HepG2 (cell line): ENCODE measurements around the gene CDYL. TPM values are rescaled to one million over a fixed set of nuclear protein-coding genes. Genes with fewer than 3 reads are reported as not detected.

ENCODE experiments used
- ATF6 ChIP-seq: sonication (generic); formaldehyde crosslinking; conservative IDR thresholded peaks from 2 replicates; pipeline ENCODE4 v1.4.0; 2020; ENCODE audit warnings: missing genetic modification reagents
- CBFB ChIP-seq: sonication (generic); formaldehyde crosslinking; IDR thresholded peaks from 2 replicates; pipeline ENCODE4 v1.4.0; 2020; ENCODE audit warnings: missing genetic modification reagents
- HDAC6 ChIP-seq: fragments of 200-600 bp; sonication (generic); IDR thresholded peaks from 2 replicates; pipeline ENCODE4 v1.7.0; 2017; ENCODE audit warnings: mild to moderate bottlenecking, antibody characterized with exemption, low read length, low read depth
- HOXA3 ChIP-seq: sonication (generic); formaldehyde crosslinking; IDR thresholded peaks from 2 replicates; pipeline ENCODE4 v1.5.0; 2020; ENCODE audit warnings: missing genetic modification reagents
- KAT8 ChIP-seq: IDR thresholded peaks from 2 replicates; pipeline ENCODE4 v1.6.1; 2016; ENCODE audit warnings: missing genetic modification reagents, missing compliant biosample characterization
- KDM1A ChIP-seq: IDR thresholded peaks from 2 replicates; pipeline ENCODE4 v1.6.1; 2016; ENCODE audit warnings: missing compliant biosample characterization
- KLF11 ChIP-seq: IDR thresholded peaks from 2 replicates; pipeline ENCODE4 v1.6.1; 2016; ENCODE audit warnings: missing compliant biosample characterization
- MBD4 ChIP-seq: IDR thresholded peaks from 2 replicates; pipeline ENCODE4 v1.6.1; 2012; ENCODE audit warnings: low read length, inconsistent platforms, borderline replicate concordance
- NR2F6 ChIP-seq, 2 experiments: IDR thresholded peaks; 2 replicates each; pipeline ENCODE4 v1.6.1; 2016; ENCODE audit warnings: antibody characterized with exemption in 1 of 2, mild to moderate bottlenecking in 1 of 2
- SALL1 ChIP-seq: sonication (generic); formaldehyde crosslinking; IDR thresholded peaks from 2 replicates; pipeline ENCODE4 v1.8.0; 2022; ENCODE audit warnings: mild to moderate bottlenecking, missing genetic modification reagents
- SIN3A ChIP-seq: IDR thresholded peaks from 2 replicates; pipeline ENCODE4 v1.6.1; 2011; ENCODE audit warnings: low read depth, mild to moderate bottlenecking, control low read depth, low read length, borderline replicate concordance
- STAG1 ChIP-seq: sonication (generic); formaldehyde crosslinking; IDR thresholded peaks from 2 replicates; pipeline ENCODE4 v1.4.0; 2020; ENCODE audit warnings: missing genetic modification reagents
- WIZ ChIP-seq: sonication (generic); formaldehyde crosslinking; IDR thresholded peaks from 2 replicates; pipeline ENCODE4 v1.5.1; 2020; ENCODE audit warnings: mild to moderate bottlenecking, missing genetic modification reagents
- YEATS2 ChIP-seq: sonication (generic); formaldehyde crosslinking; IDR thresholded peaks from 2 replicates; pipeline ENCODE4 v1.4.0; 2020; ENCODE audit warnings: missing genetic modification reagents, borderline replicate concordance
- ZNF160 ChIP-seq: sonication (generic); formaldehyde crosslinking; IDR thresholded peaks from 2 replicates; pipeline ENCODE4 v1.8.0; 2022; ENCODE audit warnings: mild to moderate bottlenecking, inconsistent platforms, missing genetic modification reagents
- ZNF20 ChIP-seq: sonication (generic); formaldehyde crosslinking; IDR thresholded peaks from 2 replicates; pipeline ENCODE4 v1.4.0; 2020; ENCODE audit warnings: mild to moderate bottlenecking, moderate library complexity, missing genetic modification reagents
- ZNF263 ChIP-seq: sonication (generic); formaldehyde crosslinking; IDR thresholded peaks from 2 replicates; pipeline ENCODE4 v1.4.0; 2020; ENCODE audit warnings: missing genetic modification reagents
- ZNF275 ChIP-seq: sonication (generic); formaldehyde crosslinking; IDR thresholded peaks from 2 replicates; pipeline ENCODE4 v1.8.0; 2022; ENCODE audit warnings: missing genetic modification reagents, mild to moderate bottlenecking, inconsistent platforms, borderline replicate concordance
- ZNF432 ChIP-seq: sonication (generic); formaldehyde crosslinking; IDR thresholded peaks from 2 replicates; pipeline ENCODE4 v1.5.0; 2020; ENCODE audit warnings: missing genetic modification reagents, mild to moderate bottlenecking, borderline replicate concordance
- ZNF644 ChIP-seq: IDR thresholded peaks from 2 replicates; pipeline ENCODE4 v1.6.1; 2016; ENCODE audit warnings: low read depth
- ZSCAN29 ChIP-seq: sonication (generic); formaldehyde crosslinking; conservative IDR thresholded peaks from 2 replicates; pipeline ENCODE4 v1.4.0; 2020; ENCODE audit warnings: mild to moderate bottlenecking, missing genetic modification reagents
- polyA plus RNA-seq, 8 experiments: library from polyadenylated mRNA; depleted of rRNA in 3 of 8; stranded (reverse) in 7 of 8; unstranded in 1 of 8; fragments of >200 nt; fragmentation: Illumina TruSeq in 4 of 8; extraction: Trizol in 4 of 8; gene quantifications; 2 replicates each; pipeline versions ENCODE4 v1.2.1 to v1.2.3, GENCODE V29; 2011 to 2016; ENCODE audit warnings: low read depth in 4 of 8, missing spikeins in 1 of 8, mixed read lengths in 1 of 8; ENCODE audit not compliant: insufficient read depth in 1 of 8
- total RNA-seq, 5 experiments: library from RNA; depleted of rRNA; stranded (reverse); fragments of >200 nt; fragmentation: Illumina TruSeq; extraction: Trizol; gene quantifications; 2 replicates each; pipeline ENCODE4 v1.2.3, GENCODE V29; 2016; ENCODE audit warnings: low read depth in 1 of 5
- TF ChIP-seq, protein P1 (sequence below): sonication (generic); formaldehyde crosslinking; IDR thresholded peaks from 2 replicates; pipeline ENCODE4 v1.4.0; 2020; ENCODE audit warnings: missing genetic modification reagents
- TF ChIP-seq, protein P2 (sequence below): sonication (generic); formaldehyde crosslinking; IDR thresholded peaks from 2 replicates; pipeline ENCODE4 v1.4.0; 2020; ENCODE audit warnings: missing genetic modification reagents
- TF ChIP-seq, protein P3 (sequence below): sonication (generic); formaldehyde crosslinking; IDR thresholded peaks from 2 replicates; pipeline ENCODE4 v1.8.0; 2022; ENCODE audit warnings: missing genetic modification reagents, mild to moderate bottlenecking, moderate library complexity, borderline replicate concordance

The CDYL gene
- total and polyA plus RNA-seq, 2 of the 13 experiments (the other 11 are each of a cell fraction or from before 2014, with no cell fraction given) = 22.8 to 105 TPM

GRCh38 chr6:4983322-4983721 is 207.1 kb downstream of the CDYL start (continued):
- TF ChIP-seq KAT8 (CRISPR knock-in tag) (0 out of 2 replicates have a peak, but pooled peaks have one; percentile 19), KDM1A (CRISPR knock-in tag) (no peak), ZSCAN29 (CRISPR knock-in tag) (no peak), ZNF263 (CRISPR knock-in tag) (no peak), CBFB (no peak), SALL1 (CRISPR knock-in tag) (0 out of 2 replicates have a peak, but pooled peaks have one; percentile 27), STAG1 (CRISPR knock-in tag) (peak; percentile 20), ZNF20 (CRISPR knock-in tag) (no peak), ZNF644 (peak; percentile 93), HDAC6 (no peak), WIZ (peak; percentile 81; the same call in 1 of the 2 replicates), ZNF275 (CRISPR knock-in tag) (no peak), KLF11 (CRISPR knock-in tag) (no peak), ATF6 (CRISPR knock-in tag) (no peak), NR2F6 (IDR thresholded peaks at IDR 0.05) (0 out of 2 replicates have a peak, but pooled peaks have one; percentile 29), NR2F6 (CRISPR knock-in tag; IDR thresholded peaks at IDR 0.05) (peak; percentile 40; the same call in 1 of the 2 replicates), ZNF160 (no peak), HOXA3 (CRISPR knock-in tag) (no peak), SIN3A (no peak), YEATS2 (CRISPR knock-in tag) (no peak), ZNF432 (no peak), MBD4 (no peak)
- TF ChIP-seq, protein P1, sequence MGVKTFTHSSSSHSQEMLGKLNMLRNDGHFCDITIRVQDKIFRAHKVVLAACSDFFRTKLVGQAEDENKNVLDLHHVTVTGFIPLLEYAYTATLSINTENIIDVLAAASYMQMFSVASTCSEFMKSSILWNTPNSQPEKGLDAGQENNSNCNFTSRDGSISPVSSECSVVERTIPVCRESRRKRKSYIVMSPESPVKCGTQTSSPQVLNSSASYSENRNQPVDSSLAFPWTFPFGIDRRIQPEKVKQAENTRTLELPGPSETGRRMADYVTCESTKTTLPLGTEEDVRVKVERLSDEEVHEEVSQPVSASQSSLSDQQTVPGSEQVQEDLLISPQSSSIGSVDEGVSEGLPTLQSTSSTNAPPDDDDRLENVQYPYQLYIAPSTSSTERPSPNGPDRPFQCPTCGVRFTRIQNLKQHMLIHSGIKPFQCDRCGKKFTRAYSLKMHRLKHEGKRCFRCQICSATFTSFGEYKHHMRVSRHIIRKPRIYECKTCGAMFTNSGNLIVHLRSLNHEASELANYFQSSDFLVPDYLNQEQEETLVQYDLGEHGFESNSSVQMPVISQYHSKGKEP (CRISPR knock-in tag) = no peak
- TF ChIP-seq, protein P2, sequence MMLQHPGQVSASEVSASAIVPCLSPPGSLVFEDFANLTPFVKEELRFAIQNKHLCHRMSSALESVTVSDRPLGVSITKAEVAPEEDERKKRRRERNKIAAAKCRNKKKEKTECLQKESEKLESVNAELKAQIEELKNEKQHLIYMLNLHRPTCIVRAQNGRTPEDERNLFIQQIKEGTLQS (CRISPR knock-in tag) = no peak
- TF ChIP-seq, protein P3, sequence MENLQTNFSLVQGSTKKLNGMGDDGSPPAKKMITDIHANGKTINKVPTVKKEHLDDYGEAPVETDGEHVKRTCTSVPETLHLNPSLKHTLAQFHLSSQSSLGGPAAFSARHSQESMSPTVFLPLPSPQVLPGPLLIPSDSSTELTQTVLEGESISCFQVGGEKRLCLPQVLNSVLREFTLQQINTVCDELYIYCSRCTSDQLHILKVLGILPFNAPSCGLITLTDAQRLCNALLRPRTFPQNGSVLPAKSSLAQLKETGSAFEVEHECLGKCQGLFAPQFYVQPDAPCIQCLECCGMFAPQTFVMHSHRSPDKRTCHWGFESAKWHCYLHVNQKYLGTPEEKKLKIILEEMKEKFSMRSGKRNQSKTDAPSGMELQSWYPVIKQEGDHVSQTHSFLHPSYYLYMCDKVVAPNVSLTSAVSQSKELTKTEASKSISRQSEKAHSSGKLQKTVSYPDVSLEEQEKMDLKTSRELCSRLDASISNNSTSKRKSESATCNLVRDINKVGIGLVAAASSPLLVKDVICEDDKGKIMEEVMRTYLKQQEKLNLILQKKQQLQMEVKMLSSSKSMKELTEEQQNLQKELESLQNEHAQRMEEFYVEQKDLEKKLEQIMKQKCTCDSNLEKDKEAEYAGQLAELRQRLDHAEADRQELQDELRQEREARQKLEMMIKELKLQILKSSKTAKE (CRISPR knock-in tag) = no peak
